GM23338 (cell line): ENCODE measurements around the gene SLCO3A1.

ENCODE experiments used
- EZH2 ChIP-seq: fragments of 200-600 bp; sonication (generic); IDR thresholded peaks from one replicate; pipeline ENCODE4 v1.8.0; 2017; ENCODE audit warnings: antibody characterized with exemption, mild to moderate bottlenecking, low read depth; ENCODE audit not compliant: unreplicated experiment
- NANOG ChIP-seq: IDR thresholded peaks from 2 replicates; pipeline ENCODE4 v1.6.1; 2016; ENCODE audit warnings: antibody characterized with exemption, borderline replicate concordance
- POLR2AphosphoS5 ChIP-seq: IDR thresholded peaks from 2 replicates; pipeline ENCODE4 v1.6.1; 2016; ENCODE audit warnings: antibody characterized with exemption, low read depth
- ZNF331 ChIP-seq: fragments of 250-450 bp; sonication (Bioruptor Pico); IDR thresholded peaks from 2 replicates; pipeline ENCODE4 v1.5.0; 2020; ENCODE audit warnings: low read depth, mild to moderate bottlenecking, moderate library complexity
- TF ChIP-seq, protein P1 (sequence below), 2 experiments: fragments of 200-600 bp in 1 of 2; sonication (generic) in 1 of 2; conservative IDR thresholded peaks; 2 replicates each; pipeline versions ENCODE4 v1.5.1 to v1.6.1; 2016 to 2017; ENCODE audit warnings: antibody characterized with exemption in 2 of 2, low read depth in 2 of 2, mild to moderate bottlenecking in 2 of 2, moderate library complexity in 1 of 2
- TF ChIP-seq, protein P2 (sequence below): IDR thresholded peaks from one replicate; pipeline ENCODE4 v1.6.1; 2018; ENCODE audit warnings: antibody characterized with exemption; ENCODE audit not compliant: unreplicated experiment
- TF ChIP-seq, protein P3 (sequence below): IDR thresholded peaks from 2 replicates; pipeline ENCODE4 v1.6.1; 2016; ENCODE audit warnings: antibody characterized with exemption

DNA sequence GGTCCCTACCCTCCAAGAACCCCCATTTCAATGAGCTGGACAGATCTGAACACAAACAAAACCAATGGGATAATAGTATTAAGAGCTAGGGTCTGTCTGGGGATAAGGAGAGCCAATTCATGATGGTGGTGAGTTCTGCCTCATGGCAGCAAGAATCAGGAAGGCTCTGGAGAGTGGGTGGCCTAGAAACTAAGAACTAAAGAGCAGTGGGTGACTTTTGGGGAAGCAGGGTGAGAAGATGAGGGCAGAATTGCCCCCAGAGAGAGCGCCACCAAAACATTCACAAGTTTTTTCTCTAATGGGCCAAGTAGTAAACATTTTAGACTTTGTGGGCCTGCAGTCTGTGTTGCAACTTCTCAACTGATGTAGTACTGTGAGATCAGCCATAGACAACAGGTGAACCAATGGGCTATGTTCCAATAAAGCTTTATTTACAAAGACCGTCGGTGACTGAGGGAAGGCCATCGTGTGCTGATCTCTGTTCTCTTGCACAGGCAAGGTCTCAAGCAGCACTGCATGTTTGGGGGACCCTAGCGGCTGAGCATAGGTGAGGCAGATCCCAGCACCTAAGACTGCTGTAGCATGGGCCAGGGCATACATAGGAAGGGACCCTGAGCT, 314.7 kb downstream of the SLCO3A1 start:
- TF ChIP-seq, protein P1, sequence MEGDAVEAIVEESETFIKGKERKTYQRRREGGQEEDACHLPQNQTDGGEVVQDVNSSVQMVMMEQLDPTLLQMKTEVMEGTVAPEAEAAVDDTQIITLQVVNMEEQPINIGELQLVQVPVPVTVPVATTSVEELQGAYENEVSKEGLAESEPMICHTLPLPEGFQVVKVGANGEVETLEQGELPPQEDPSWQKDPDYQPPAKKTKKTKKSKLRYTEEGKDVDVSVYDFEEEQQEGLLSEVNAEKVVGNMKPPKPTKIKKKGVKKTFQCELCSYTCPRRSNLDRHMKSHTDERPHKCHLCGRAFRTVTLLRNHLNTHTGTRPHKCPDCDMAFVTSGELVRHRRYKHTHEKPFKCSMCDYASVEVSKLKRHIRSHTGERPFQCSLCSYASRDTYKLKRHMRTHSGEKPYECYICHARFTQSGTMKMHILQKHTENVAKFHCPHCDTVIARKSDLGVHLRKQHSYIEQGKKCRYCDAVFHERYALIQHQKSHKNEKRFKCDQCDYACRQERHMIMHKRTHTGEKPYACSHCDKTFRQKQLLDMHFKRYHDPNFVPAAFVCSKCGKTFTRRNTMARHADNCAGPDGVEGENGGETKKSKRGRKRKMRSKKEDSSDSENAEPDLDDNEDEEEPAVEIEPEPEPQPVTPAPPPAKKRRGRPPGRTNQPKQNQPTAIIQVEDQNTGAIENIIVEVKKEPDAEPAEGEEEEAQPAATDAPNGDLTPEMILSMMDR (conservative IDR thresholded peaks at IDR 0.05; ENCODE audit: low read depth in 2 of 2): peak; percentile 9 to 21; a peak in 1 of 4 replicates
- TF ChIP-seq ZNF331 (CRISPR knock-in tag): no peak
- TF ChIP-seq EZH2: no peak
- TF ChIP-seq POLR2AphosphoS5: no peak
- TF ChIP-seq, protein P2, sequence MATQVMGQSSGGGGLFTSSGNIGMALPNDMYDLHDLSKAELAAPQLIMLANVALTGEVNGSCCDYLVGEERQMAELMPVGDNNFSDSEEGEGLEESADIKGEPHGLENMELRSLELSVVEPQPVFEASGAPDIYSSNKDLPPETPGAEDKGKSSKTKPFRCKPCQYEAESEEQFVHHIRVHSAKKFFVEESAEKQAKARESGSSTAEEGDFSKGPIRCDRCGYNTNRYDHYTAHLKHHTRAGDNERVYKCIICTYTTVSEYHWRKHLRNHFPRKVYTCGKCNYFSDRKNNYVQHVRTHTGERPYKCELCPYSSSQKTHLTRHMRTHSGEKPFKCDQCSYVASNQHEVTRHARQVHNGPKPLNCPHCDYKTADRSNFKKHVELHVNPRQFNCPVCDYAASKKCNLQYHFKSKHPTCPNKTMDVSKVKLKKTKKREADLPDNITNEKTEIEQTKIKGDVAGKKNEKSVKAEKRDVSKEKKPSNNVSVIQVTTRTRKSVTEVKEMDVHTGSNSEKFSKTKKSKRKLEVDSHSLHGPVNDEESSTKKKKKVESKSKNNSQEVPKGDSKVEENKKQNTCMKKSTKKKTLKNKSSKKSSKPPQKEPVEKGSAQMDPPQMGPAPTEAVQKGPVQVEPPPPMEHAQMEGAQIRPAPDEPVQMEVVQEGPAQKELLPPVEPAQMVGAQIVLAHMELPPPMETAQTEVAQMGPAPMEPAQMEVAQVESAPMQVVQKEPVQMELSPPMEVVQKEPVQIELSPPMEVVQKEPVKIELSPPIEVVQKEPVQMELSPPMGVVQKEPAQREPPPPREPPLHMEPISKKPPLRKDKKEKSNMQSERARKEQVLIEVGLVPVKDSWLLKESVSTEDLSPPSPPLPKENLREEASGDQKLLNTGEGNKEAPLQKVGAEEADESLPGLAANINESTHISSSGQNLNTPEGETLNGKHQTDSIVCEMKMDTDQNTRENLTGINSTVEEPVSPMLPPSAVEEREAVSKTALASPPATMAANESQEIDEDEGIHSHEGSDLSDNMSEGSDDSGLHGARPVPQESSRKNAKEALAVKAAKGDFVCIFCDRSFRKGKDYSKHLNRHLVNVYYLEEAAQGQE: no peak
- TF ChIP-seq, protein P3, sequence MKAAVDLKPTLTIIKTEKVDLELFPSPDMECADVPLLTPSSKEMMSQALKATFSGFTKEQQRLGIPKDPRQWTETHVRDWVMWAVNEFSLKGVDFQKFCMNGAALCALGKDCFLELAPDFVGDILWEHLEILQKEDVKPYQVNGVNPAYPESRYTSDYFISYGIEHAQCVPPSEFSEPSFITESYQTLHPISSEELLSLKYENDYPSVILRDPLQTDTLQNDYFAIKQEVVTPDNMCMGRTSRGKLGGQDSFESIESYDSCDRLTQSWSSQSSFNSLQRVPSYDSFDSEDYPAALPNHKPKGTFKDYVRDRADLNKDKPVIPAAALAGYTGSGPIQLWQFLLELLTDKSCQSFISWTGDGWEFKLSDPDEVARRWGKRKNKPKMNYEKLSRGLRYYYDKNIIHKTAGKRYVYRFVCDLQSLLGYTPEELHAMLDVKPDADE: no peak
- no peak for TF ChIP-seq NANOG
